ENCODE results near the gene MON2.

DNA sequence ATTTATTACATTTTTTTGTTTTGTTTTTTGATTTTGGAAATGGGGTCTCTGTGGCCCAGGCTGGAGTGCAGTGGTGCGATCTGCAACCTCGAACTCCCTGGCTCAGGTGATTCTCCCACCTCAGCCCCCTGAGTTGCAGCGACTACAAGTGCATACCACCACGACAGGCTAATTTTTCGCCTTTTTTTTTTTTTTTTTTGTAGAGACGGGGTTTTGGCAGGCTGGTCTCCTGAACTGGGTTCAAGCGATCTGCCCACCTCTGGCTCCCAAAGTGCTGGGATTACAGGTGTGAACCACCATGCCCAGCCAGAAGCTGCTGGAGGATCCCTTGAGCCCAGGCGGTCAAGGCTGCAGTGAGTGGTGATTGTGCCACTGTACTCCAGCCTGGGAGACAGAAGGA, 2.3 kb downstream of the MON2 start:
- TF ChIP-seq GATA2 (IDR thresholded peaks at IDR 0.05; ENCODE audit: low read depth, low read length) (no peak), GATA3 (IDR thresholded peaks at IDR 0.05; ENCODE audit: low read depth, low read length) (no peak)
